ENCODE results near the gene CAMK2G.

The CAMK2G gene

DNA sequence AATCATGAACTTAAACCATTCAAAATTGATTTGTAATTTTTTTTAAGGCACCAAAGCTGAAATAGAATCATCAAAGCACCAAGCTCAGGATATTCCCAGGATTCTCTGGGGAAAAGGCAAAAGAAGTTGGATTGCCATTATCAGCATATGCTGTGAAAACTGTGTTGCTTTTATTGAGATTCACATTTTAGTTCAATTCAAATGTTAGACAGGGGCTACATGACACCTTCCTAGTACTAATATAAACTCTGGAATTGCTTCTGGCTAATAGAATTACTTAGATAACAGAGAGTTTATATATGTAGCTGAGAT lies 58.7 kb downstream of the CAMK2G start:
- peaks cover 25% of the 10 kb centered on the region; the same call in 1 of the 2 replicates for H3K36me3 ChIP-seq (ENCODE audit: insufficient read depth, low read length)

DNA sequence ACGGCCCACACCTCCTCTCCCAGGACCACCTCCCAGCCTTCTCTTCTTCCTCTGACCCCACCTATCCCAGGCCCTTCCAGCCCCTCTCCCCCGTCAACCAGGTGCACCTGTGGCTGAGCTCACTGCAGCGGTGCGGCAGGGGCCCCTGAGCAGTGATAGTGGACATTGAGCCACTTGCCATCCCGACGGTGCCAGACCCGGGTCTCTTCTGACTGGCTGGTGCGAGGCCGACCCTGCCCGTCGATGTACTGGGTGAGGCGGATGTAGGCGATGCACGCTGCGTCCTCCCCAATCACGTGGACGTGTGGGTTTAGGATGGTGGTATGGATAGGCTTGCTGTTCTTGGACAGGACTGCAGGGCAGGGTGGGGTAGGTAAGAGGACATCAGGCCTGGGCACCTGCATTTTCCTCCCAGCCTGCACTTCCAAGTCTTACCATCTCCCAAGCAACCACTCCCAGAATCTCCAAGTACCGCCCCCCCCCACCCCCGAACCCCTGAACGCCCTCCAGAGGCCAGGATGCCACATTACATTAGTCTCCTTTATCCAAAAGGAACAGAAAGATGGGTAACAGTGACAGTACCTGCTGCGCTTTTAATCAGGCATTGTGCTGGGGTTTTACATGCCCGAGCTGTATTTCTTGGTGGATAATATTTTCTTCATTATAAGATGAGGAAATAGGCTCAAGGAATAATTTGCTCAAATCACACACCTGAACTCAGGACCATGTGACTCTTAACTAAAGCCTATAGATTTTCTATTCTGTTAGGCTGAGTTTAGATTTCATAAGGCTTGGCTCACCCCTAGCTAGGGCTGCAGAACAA lies 59.2 kb downstream of the CAMK2G start:
- Histone ChIP-seq H3K4me2 (ENCODE audit: low read length) (no peak overlapping the region), H3K9me3 (ENCODE audit: low read length) (no peaks in the 10 kb centered on the region), H3K79me2 (ENCODE audit: insufficient read depth, low read length) (no peaks in the 10 kb centered on the region), H3K4me1 (ENCODE audit: insufficient read depth, low read length, severe bottlenecking) (peaks cover 8% of the 10 kb centered on the region), H3K36me3 (ENCODE audit: insufficient read depth, low read length) (peaks cover 25% of the 10 kb centered on the region; the same call in 1 of the 2 replicates), H3F3A (ENCODE audit: insufficient read depth, low read length) (no peaks in the 10 kb centered on the region), H4K20me1 (ENCODE audit: insufficient read depth, low read length) (no peaks in the 10 kb centered on the region), H3K9me2 (ENCODE audit: low read depth, low read length) (no peaks in the 10 kb centered on the region), H3K27me3 (ENCODE audit: insufficient read depth, low read length) (no peaks in the 10 kb centered on the region), H3K4me3 (ENCODE audit: low read depth, low read length, poor library complexity, severe bottlenecking) (no peak overlapping the region), H3K9ac (ENCODE audit: low read length) (no peak overlapping the region), H2AFZ (ENCODE audit: low read length) (no peak overlapping the region), H3K27ac (ENCODE audit: low read depth, low read length, poor library complexity, severe bottlenecking) (no peak overlapping the region)
- no peak for TF ChIP-seq EZH2 (IDR thresholded peaks at IDR 0.05; ENCODE audit: borderline replicate concordance, low read length)
- TF ChIP-seq, protein P1, sequence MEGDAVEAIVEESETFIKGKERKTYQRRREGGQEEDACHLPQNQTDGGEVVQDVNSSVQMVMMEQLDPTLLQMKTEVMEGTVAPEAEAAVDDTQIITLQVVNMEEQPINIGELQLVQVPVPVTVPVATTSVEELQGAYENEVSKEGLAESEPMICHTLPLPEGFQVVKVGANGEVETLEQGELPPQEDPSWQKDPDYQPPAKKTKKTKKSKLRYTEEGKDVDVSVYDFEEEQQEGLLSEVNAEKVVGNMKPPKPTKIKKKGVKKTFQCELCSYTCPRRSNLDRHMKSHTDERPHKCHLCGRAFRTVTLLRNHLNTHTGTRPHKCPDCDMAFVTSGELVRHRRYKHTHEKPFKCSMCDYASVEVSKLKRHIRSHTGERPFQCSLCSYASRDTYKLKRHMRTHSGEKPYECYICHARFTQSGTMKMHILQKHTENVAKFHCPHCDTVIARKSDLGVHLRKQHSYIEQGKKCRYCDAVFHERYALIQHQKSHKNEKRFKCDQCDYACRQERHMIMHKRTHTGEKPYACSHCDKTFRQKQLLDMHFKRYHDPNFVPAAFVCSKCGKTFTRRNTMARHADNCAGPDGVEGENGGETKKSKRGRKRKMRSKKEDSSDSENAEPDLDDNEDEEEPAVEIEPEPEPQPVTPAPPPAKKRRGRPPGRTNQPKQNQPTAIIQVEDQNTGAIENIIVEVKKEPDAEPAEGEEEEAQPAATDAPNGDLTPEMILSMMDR (IDR thresholded peaks at IDR 0.05; ENCODE audit: low read length): peak; percentile 28; the same call in 1 of the 2 replicates

More for the DNA sequence above, 58.7 kb downstream of the CAMK2G start:
- peaks cover 5% of the 10 kb centered on the region for H3K4me1 ChIP-seq (ENCODE audit: insufficient read depth, low read length, severe bottlenecking)
- H3F3A ChIP-seq (ENCODE audit: insufficient read depth, low read length): no peaks in the 10 kb centered on the region
- no peak overlapping the region for H3K4me3 ChIP-seq (ENCODE audit: low read depth, low read length, poor library complexity, severe bottlenecking)
- no peaks in the 10 kb centered on the region for H3K9me3 ChIP-seq (ENCODE audit: low read length)
- no peaks in the 10 kb centered on the region for H3K9me2 ChIP-seq (ENCODE audit: low read depth, low read length)
- H4K20me1 ChIP-seq (ENCODE audit: insufficient read depth, low read length): no peaks in the 10 kb centered on the region
- H2AFZ ChIP-seq (ENCODE audit: low read length): no peak overlapping the region
- no peak overlapping the region for H3K4me2 ChIP-seq (ENCODE audit: low read length)
- TF ChIP-seq EZH2 (IDR thresholded peaks at IDR 0.05; ENCODE audit: borderline replicate concordance, low read length): no peak
- TF ChIP-seq, protein P1 (IDR thresholded peaks at IDR 0.05; ENCODE audit: low read length): no peak
- H3K9ac ChIP-seq (ENCODE audit: low read length): no peak overlapping the region
- no peaks in the 10 kb centered on the region for H3K27me3 ChIP-seq (ENCODE audit: insufficient read depth, low read length)
- H3K27ac ChIP-seq (ENCODE audit: low read depth, low read length, poor library complexity, severe bottlenecking): no peak overlapping the region
- no peaks in the 10 kb centered on the region for H3K79me2 ChIP-seq (ENCODE audit: insufficient read depth, low read length)

DNA sequence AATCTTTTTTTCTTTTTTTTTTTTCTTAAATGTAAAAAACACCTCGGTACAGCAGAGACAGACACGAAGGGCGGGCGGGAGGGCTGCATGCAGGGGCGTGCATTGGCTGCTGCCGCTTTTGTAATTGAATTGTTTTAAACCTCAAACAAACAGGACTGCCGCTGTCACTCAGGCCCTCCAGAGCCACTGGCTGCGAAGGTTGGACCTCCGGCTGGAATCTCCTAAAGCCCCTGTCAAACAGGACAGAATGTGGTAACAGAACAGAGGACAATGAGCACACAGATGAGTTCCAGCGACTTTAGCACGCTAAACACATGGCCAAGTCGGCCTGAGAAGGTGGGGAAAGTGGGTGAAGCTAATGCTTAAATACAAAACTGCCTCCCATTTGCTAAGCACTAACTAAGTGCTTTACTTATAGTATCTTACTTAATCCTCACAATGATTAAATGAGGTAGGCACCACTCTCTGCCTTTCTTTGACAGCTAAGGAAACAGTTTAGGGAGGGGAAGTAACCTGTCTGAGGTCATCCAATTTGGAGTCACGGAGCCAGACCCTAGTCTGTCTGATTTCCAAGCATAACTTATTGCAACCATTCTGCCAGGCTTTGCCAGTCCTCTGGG lies 60.0 kb downstream of the CAMK2G start:
- H3K79me2 ChIP-seq (ENCODE audit: insufficient read depth, low read length): no peaks in the 10 kb centered on the region
- H3F3A ChIP-seq (ENCODE audit: insufficient read depth, low read length): no peaks in the 10 kb centered on the region
- peaks cover 8% of the 10 kb centered on the region for H3K4me1 ChIP-seq (ENCODE audit: insufficient read depth, low read length, severe bottlenecking)
- H3K4me2 ChIP-seq (ENCODE audit: low read length): no peak overlapping the region
- H3K9me3 ChIP-seq (ENCODE audit: low read length): no peaks in the 10 kb centered on the region
- no peak overlapping the region for H2AFZ ChIP-seq (ENCODE audit: low read length)
- H4K20me1 ChIP-seq (ENCODE audit: insufficient read depth, low read length): no peaks in the 10 kb centered on the region
- H3K4me3 ChIP-seq (ENCODE audit: low read depth, low read length, poor library complexity, severe bottlenecking): no peak overlapping the region
- H3K9ac ChIP-seq (ENCODE audit: low read length): no peak overlapping the region
- H3K36me3 ChIP-seq (ENCODE audit: insufficient read depth, low read length): peaks cover 25% of the 10 kb centered on the region; the same call in 1 of the 2 replicates
- H3K27ac ChIP-seq (ENCODE audit: low read depth, low read length, poor library complexity, severe bottlenecking): no peak overlapping the region
- no peak for TF ChIP-seq EZH2 (IDR thresholded peaks at IDR 0.05; ENCODE audit: borderline replicate concordance, low read length)
- TF ChIP-seq, protein P1 (IDR thresholded peaks at IDR 0.05; ENCODE audit: low read length): no peak
- H3K9me2 ChIP-seq (ENCODE audit: low read depth, low read length): no peaks in the 10 kb centered on the region
- no peaks in the 10 kb centered on the region for H3K27me3 ChIP-seq (ENCODE audit: insufficient read depth, low read length)
